ENCODE measurements around the gene DCTD. TPM values are rescaled to one million over a fixed set of nuclear protein-coding genes. Genes with fewer than 3 reads are reported as not detected.

DCTD gene
- total and polyA plus RNA-seq, 2 donors (not counting 1 experiment from before 2014, with no cell fraction given): 88.8 to 182 TPM

GRCh38 chr4:182929296-182929695 lies 12.1 kb upstream of the DCTD start:
- H3K27me3 ChIP-seq (ENCODE audit: control insufficient read depth, insufficient read depth, low read length): no peaks in the 10 kb centered on the region
- no peaks in the 10 kb centered on the region for H3K9me3 ChIP-seq (ENCODE audit: control insufficient read depth, insufficient read depth, low read depth, low read length)
- no peak for TF ChIP-seq CTCF (conservative IDR thresholded peaks at IDR 0.05 in 1 of 2, IDR thresholded peaks at IDR 0.05 in 1 of 2; ENCODE audit: low read depth in 1 of 2, low read length in 2 of 2)
- no peak for TF ChIP-seq EZH2 (IDR thresholded peaks at IDR 0.05; ENCODE audit: low read length, missing control alignments)
- peak overlapping the region; percentile 36 for H3K4me2 ChIP-seq (ENCODE audit: extremely low read depth, insufficient read depth, low read length)
- H3K4me3 ChIP-seq (replicated peaks in 1 of 4; ENCODE audit: control extremely low read depth in 1 of 4, insufficient read depth in 1 of 4, low read depth in 3 of 4, low read length in 4 of 4): no peak overlapping the region
- no peaks in the 10 kb centered on the region for H3K36me3 ChIP-seq (ENCODE audit: control insufficient read depth, insufficient read depth, low read length)
- peak; percentile 66 to 96 for DNase-seq (ENCODE audit: low read depth in 2 of 2)
- H4K20me1 ChIP-seq (ENCODE audit: control insufficient read depth, extremely low read depth, insufficient read depth, low read length): no peaks in the 10 kb centered on the region
- no peaks in the 10 kb centered on the region for H3K79me2 ChIP-seq (ENCODE audit: control insufficient read depth, insufficient read depth, low read length)
- no peak overlapping the region for H2AFZ ChIP-seq (ENCODE audit: low read length)
- peak overlapping the region; percentile 49 for H3K27ac ChIP-seq (ENCODE audit: insufficient read depth, low read length)
- peaks cover 4% of the 10 kb centered on the region for H3K4me1 ChIP-seq (ENCODE audit: control insufficient read depth, extremely low read depth, insufficient read depth, low read length)
- H3K9ac ChIP-seq (ENCODE audit: insufficient read depth, low read length): no peak overlapping the region

- Histone ChIP-seq H3K4me1 (ENCODE audit: control insufficient read depth, extremely low read depth, insufficient read depth, low read length) (peaks cover 7% of the 10 kb centered on the region), H3K27ac (ENCODE audit: insufficient read depth, low read length) (no peak overlapping the region), H3K9ac (ENCODE audit: insufficient read depth, low read length) (no peak overlapping the region), H3K27me3 (ENCODE audit: control insufficient read depth, insufficient read depth, low read length) (no peaks in the 10 kb centered on the region), H3K9me3 (ENCODE audit: control insufficient read depth, insufficient read depth, low read depth, low read length) (no peaks in the 10 kb centered on the region), H3K36me3 (ENCODE audit: control insufficient read depth, insufficient read depth, low read length) (no peaks in the 10 kb centered on the region), H4K20me1 (ENCODE audit: control insufficient read depth, extremely low read depth, insufficient read depth, low read length) (no peaks in the 10 kb centered on the region), H3K79me2 (ENCODE audit: control insufficient read depth, insufficient read depth, low read length) (no peaks in the 10 kb centered on the region), H3K4me2 (ENCODE audit: extremely low read depth, insufficient read depth, low read length) (no peak overlapping the region), H2AFZ (ENCODE audit: low read length) (no peak overlapping the region), H3K4me3 (replicated peaks in 1 of 4; ENCODE audit: control extremely low read depth in 1 of 4, insufficient read depth in 1 of 4, low read depth in 3 of 4, low read length in 4 of 4) (no peak overlapping the region)
- TF ChIP-seq EZH2 (IDR thresholded peaks at IDR 0.05; ENCODE audit: low read length, missing control alignments) (no peak), CTCF (conservative IDR thresholded peaks at IDR 0.05 in 1 of 2, IDR thresholded peaks at IDR 0.05 in 1 of 2; ENCODE audit: low read depth in 1 of 2, low read length in 2 of 2) (peak in 1 of 2 donors; percentile 26)
- DNase-seq (ENCODE audit: low read depth in 2 of 2): no peak
Observed at GRCh38 chr4:182928061-182928460, 10.9 kb upstream of the DCTD start.

- Histone ChIP-seq H3K27ac (ENCODE audit: insufficient read depth, low read length) (no peak overlapping the region), H3K9ac (ENCODE audit: insufficient read depth, low read length) (no peak overlapping the region), H3K36me3 (ENCODE audit: control insufficient read depth, insufficient read depth, low read length) (no peaks in the 10 kb centered on the region)
Observed at GRCh38 chr4:182927505-182927904, 10.3 kb upstream of the DCTD start.

More at GRCh38 chr4:182927505-182927904, 10.3 kb upstream of the DCTD start:
- H4K20me1 ChIP-seq (ENCODE audit: control insufficient read depth, extremely low read depth, insufficient read depth, low read length): no peaks in the 10 kb centered on the region
- no peaks in the 10 kb centered on the region for H3K79me2 ChIP-seq (ENCODE audit: control insufficient read depth, insufficient read depth, low read length)
- H3K27me3 ChIP-seq (ENCODE audit: control insufficient read depth, insufficient read depth, low read length): no peaks in the 10 kb centered on the region
- H2AFZ ChIP-seq (ENCODE audit: low read length): no peak overlapping the region
- H3K4me3 ChIP-seq (replicated peaks in 1 of 4; ENCODE audit: control extremely low read depth in 1 of 4, insufficient read depth in 1 of 4, low read depth in 3 of 4, low read length in 4 of 4): no peak overlapping the region
- H3K9me3 ChIP-seq (ENCODE audit: control insufficient read depth, insufficient read depth, low read depth, low read length): no peaks in the 10 kb centered on the region
- TF ChIP-seq CTCF (conservative IDR thresholded peaks at IDR 0.05 in 1 of 2, IDR thresholded peaks at IDR 0.05 in 1 of 2; ENCODE audit: low read depth in 1 of 2, low read length in 2 of 2): no peak
- no peak for TF ChIP-seq EZH2 (IDR thresholded peaks at IDR 0.05; ENCODE audit: low read length, missing control alignments)
- peaks cover 8% of the 10 kb centered on the region for H3K4me1 ChIP-seq (ENCODE audit: control insufficient read depth, extremely low read depth, insufficient read depth, low read length)
- H3K4me2 ChIP-seq (ENCODE audit: extremely low read depth, insufficient read depth, low read length): no peak overlapping the region
- no peak for DNase-seq (ENCODE audit: low read depth in 2 of 2)

Measured in fibroblast of lung (primary cell).